Measurements from ENCODE around the gene TMEM95.
A peak's percentile ranks its signal among the peaks of the same experiment; 100 is the strongest.
"Not testable (repeated sequence)": the region's sequence is repeated elsewhere in the genome, so short reads cannot be mapped to it uniquely, and the experiment has no call there.

Gene TMEM95

GRCh38 chr17:7348478-7349242 is 6.3 kb upstream of the TMEM95 start:
- DNase-seq, result no peak

- DNase-seq, result peak; percentile 85 to 88
Observed at GRCh38 chr17:7351665-7352502, 3.1 kb upstream of the TMEM95 start, which contains the start of gene KCTD11. TSS of gene KCTD11 (plus strand) at chr17:7352162.

DNA sequence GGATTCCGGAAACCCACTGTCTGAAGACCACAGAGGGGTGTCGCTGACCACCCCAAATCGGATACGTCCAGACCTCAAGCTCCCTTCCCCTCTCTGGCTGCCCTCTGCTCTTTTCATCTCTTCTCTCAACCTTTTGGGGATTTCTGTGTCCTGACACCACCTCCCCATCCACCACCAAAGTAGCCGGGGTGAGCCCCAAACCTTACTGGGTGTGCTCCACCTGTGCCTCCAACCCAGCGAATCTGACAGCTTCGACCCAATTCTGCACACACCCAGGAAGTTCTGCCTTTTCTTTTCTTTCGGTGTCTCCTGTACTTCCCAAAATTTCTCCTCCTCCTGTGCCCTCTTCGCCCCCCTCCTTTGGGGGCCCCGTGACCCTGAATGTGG is 2.5 kb upstream of the TMEM95 start:
- DNase-seq, result no peak

DNA sequence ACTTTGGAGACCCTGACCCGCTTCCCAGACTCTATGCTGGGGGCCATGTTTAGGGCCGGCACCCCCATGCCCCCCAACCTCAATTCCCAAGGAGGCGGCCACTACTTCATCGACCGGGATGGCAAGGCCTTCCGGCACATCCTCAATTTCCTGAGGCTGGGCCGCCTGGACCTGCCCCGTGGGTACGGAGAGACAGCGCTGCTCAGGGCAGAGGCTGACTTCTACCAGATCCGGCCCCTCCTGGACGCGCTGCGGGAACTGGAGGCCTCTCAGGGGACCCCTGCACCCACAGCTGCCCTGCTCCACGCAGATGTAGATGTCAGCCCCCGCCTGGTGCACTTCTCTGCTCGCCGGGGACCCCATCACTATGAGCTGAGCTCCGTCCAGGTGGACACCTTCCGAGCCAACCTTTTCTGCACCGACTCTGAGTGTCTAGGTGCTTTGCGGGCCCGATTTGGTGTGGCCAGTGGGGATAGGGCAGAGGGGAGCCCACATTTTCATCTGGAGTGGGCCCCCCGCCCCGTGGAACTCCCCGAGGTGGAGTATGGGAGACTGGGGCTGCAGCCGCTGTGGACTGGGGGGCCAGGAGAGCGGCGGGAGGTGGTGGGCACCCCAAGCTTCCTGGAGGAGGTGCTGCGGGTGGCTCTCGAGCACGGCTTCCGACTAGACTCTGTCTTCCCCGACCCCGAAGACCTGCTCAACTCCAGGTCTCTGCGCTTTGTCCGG is 1.9 kb upstream of the TMEM95 start:
- DNase-seq, result no peak

DNA sequence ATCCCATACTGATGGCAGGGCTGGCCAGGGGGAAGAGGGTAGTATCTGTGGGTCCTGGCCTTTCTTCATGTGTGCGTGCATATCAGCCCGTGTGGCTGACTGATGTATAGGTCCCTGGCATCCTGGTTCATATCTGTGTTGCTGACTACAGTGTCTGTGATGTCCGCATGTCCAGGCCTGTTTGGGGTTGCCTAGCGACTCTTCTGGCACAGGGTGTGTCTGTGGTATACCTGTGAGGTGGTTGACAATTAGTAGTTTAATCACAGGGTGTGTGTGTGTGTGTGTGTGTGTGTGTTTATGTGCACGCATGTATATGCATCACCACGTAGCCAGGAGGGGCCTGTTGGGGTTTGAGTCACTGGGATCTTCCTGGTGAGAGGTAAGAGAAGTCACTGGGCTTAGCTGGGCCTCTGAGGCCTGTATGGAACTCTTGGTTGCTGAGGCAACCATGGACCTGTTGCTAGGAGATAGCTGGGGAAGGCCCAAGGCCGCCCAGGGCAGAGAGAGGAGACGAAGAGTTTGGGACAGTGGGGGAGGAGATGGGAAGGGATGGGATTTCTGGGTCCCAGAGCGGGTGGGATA is 603 bp upstream of the TMEM95 start:
- peak in 1 of 2 experiments; percentile 13 for DNase-seq

DNA sequence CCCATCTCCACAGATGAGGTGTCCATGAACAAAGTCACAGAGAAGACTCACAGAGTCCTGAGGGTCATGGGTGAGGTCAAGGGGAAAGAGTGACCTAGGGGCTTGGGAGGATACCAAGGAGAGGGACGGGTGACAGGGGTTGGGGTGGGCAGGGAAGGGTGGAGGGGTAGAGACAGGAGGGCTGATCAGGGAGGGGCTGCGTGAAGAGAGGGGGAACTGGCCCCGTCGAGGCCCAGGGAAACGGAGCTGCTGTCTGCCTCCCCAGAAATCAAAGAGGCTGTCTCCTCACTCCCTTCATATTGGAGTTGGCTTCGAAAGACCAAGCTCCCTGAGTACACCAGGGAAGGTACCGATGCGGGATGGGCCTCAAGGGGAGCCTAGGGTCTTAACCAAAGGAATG is 617 bp downstream of the TMEM95 start:
- no peak for DNase-seq

GRCh38 chr17:7356072-7356549 is 1.2 kb downstream of the TMEM95 start:
- peak in 1 of 2 experiments; percentile 57 for DNase-seq

DNA sequence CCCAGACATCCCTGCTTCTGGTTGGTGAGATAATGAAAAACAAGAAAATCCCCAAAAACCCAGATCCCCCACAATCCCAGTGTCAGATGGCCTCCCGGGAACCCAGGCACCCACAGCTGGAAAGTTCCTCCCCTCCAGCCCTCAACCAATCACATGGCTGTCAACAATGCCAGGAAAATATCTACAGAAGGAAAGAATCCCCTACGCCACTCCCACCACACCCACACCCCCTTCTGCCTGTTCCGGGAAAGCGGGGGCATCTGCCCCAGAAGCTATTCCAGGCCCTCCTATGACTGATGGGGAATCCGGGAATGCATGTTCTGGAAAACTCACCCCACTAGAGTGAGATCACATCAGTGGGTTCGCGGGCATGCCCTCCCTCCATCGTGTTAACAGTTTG is 1.8 kb downstream of the TMEM95 start:
- no peak for DNase-seq

DNA sequence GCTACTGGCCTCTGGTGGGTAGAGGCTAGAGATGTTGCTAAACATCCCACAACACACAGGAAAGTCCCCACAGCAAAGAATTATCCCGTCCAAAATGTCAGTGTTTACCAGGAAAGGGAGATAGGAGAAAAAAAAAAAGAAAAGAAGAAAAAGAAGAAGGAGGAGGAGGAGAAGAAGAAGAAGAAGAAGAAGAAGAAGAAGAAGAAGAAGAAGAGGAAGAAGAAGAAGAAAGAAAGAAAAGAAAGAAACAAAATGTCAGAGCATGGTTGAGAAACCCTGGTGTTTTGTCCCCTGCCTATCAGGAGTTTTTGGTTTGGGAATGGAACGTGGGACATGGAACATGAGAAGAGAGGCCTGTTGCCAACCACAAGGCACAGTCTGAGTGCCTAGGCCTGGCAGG is 2.4 kb downstream of the TMEM95 start:
- DNase-seq, result no peak

DNA sequence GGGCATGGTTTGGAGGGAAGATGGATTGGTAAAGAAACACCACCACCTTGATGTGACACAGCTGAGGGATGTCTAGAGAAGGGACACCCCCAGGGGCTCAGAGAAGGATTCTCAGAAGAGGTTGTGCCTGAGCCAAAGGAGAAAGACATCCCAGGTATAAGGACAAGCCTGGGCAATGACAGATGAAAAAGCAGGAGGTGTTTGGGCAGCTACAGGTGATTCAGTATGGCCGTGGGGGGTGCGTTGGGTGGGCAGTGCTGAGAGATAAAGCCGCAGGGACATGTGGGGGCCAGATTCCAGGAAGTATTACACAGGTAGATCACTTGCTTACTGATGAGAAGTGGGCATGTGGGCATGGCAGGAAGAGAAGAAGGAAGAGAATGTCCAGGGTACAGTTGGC is 7.0 kb downstream of the TMEM95 start:
- DNase-seq, result no peak

- no peak for DNase-seq
Observed at GRCh38 chr17:7363311-7363710, 8.4 kb downstream of the TMEM95 start.

DNA sequence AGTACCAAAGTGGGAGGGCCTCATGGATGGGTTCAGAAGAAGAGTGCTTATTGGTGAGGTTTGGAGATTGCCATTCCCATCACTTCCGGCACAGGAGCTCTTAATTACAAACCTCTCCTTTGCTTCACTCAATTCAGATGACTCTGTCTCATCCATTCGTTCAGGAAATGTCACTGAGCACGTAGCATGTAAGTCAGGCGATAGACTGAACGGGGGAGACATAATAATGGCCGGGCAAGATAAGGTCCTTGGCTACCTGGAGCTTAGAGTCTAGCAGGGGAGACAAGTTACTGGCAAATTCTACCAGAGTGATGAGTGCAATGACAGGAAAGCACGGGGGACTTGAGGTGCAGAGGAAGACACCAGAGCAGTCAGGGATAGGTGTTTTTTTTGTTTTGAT is 11.0 kb downstream of the TMEM95 start:
- DNase-seq, result not testable (repeated sequence)

GRCh38 chr17:7367083-7367482 is 12.1 kb downstream of the TMEM95 start:
- DNase-seq, result no peak

- DNase-seq, result no peak
Observed at GRCh38 chr17:7367918-7368598, 13.1 kb downstream of the TMEM95 start.

DNA sequence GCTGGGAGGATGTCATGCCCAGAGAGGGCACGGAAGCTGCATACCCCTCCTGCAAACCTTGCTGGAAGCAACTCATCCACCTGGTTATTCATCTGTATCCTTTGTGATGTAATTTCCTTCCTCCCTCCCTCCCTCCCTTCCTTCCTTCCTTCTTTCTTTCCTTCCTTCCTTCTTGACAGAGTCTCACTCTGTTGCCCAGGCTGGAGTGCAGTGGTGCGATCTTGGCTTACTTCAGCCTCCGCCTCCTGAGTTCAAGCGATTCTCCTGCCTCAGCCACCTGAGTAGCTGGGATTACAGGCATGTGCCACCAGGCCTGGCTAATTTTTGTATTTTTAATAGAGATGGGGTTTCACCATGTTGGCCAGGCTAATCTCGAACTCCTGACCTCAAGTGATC is 13.6 kb downstream of the TMEM95 start:
- DNase-seq, result not testable (repeated sequence)

DNA sequence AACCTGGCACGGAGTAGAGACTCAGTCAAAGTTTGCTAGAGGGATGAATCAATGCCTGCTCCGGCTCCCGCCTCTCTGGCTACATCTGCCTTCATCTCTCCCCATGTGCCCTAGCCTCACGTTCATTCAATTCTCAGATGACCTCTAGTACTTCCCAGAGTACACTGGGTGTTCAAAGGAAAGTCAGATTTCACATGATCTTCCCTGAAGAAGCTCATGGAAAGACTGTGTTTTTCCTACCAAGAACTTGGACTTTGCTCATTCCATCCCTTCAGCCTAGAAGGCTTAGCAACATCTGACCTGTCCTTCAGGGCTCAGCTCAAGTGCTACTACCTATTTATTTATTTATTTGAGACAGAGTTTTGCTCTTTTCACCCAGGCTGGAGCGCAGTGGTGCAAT is 14.9 kb downstream of the TMEM95 start:
- DNase-seq, result no peak

GRCh38 chr17:7370853-7371252 is 15.9 kb downstream of the TMEM95 start:
- no peak for DNase-seq

GRCh38 chr17:7374353-7374752 is 19.4 kb downstream of the TMEM95 start:
- no peak for DNase-seq

DNA sequence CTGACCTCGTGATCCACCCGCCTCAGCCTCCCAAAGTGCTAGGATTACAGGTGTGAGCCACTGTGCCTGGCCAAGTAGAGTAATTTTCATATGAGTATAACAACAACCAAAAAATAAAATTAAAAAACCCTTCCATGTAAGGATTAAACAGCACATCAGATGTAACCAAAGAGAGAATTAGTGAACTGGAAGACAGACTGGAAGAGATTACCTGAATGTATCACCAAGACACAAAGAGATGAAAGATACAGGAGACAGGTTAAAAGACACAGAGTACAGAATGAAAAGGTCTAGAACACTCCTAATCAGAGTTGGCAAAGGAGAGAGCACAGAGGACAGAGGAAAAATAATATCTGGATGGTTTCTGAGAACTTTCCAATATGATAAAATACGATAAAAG is 24.2 kb downstream of the TMEM95 start:
- no peak for DNase-seq

DNA sequence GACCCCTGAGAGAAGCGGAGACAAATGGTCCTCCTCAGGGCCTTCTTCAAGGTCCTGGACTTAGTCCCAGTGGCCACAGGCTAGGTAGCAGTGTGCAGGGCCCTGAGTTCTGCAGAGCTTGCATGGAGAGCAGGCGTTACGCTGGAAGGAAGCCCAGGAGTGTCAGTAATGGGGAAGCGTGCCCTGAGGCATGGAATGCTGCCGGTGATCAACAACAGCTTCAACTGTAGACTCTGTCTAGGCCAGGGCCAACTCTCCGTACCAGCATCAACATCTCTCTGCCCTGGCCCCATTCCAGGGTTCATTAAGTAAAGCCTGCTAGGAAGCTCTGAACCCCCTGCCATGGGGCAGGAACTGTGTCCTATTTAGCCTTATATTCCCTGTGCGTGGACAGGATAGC is 25.4 kb downstream of the TMEM95 start:
- no peak for DNase-seq

DNA sequence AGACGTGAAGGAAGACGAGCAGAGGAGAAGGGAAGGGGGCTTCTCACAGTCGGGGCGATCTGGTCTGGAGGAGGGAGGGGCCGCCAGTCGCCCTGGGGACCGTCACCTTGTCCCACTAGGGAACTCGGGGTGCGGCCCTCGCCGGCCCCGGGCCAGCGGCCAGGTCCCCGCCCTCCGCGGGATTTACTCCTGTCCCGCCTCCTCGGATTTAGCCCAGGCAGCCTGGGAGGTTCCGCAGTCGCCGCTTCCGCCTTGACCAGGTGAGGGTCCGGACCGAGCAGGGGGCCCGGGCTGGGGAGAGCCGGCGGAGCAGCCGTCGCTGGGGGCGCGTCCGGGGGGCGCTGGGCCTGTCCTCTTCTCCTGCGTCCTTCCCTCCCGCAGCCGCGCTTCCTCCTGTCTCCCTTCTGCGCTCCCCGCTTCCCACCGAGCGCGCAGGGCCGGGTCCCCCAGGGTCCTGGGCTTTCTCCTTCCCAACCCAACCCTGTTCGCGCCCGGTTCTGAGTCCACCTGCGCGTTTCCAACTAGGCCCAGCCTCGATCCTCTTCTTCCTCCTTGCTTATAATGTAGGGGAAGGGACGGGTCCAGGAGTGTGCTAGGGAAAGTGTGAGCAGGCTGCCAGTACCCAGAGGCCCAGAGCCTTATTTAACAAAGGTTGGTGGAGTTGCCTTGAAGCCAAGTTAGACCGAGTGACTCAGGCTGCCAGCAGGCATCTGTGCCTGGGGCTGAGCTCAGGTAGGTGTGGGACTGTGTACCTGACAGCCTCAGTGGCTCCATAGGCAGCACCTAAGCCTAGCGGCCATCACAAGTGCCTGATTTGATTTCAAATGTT is 26.1 kb downstream of the TMEM95 start, which contains the start of gene TNK1:
TNK1 (plus strand) TSS at position 235 of the 829 bp plus-strand sequence. CDS start 1,838 bp downstream, outside the sequence.
- no peak for DNase-seq
